B cell (primary cell): ENCODE measurements around the gene GNA12. TPM values are rescaled to one million over a fixed set of nuclear protein-coding genes. Genes with fewer than 3 reads are reported as not detected.
A peak's percentile ranks its signal among the peaks of the same experiment; 100 is the strongest.

Experiments
- ATAC-seq: fragments of 200-7000 bp; cut with Tn5 transposase; one replicate; pipeline ENCODE4 v1.10.0; 2021; ENCODE audit warnings: low read depth, mild to moderate bottlenecking, moderate number of reproducible peaks, moderate library complexity
- CTCF ChIA-PET: fragments of 350-600 bp; sonication (Branson Sonifier 250); formaldehyde crosslinking; loops from one replicate; lab custom pipeline; 2021; ENCODE audit warnings: antibody characterized with exemption, inconsistent platforms; lab: Charles Lee
- POLR2A ChIA-PET: fragments of 350-600 bp; sonication (Branson Sonifier 250); formaldehyde crosslinking; loops from one replicate; lab custom pipeline; 2021; ENCODE audit warnings: antibody characterized with exemption; lab: Charles Lee
- DNase-seq: peaks from one replicate; pipeline ENCODE4 v3.0.0; 2013
- H2AFZ ChIP-seq: 2 replicates; pipeline ENCODE4 v1.6.1; 2012; ENCODE audit warnings: mild to moderate bottlenecking, low read depth, low read length; ENCODE audit not compliant: insufficient read depth, poor library complexity, severe bottlenecking
- H3K27ac ChIP-seq, 2 donors: 1 replicate in 1 of 2; 2 replicates in 1 of 2; pipeline ENCODE4 v1.5.1; 2012 to 2013; ENCODE audit warnings: low read length in 2 of 2, mild to moderate bottlenecking in 2 of 2, moderate library complexity in 1 of 2
- H3K27me3 ChIP-seq, 4 experiments: fragments of 200-600 bp in 1 of 4; sonication (generic) in 1 of 4; replicated peaks in 1 of 4; 1 replicate in 2 of 4; 2 replicates in 2 of 4; pipeline versions ENCODE4 v1.6.1 to v1.7.0; 2013 to 2016; ENCODE audit warnings: low read length in 3 of 4, mild to moderate bottlenecking in 2 of 4, mixed read lengths in 1 of 4, moderate library complexity in 1 of 4; ENCODE audit not compliant: insufficient read depth in 4 of 4, control insufficient read depth in 3 of 4; ENCODE audit errors: control extremely low read depth in 1 of 4
- H3K36me3 ChIP-seq, 2 experiments: replicated peaks in 1 of 2; 1 replicate in 1 of 2; 2 replicates in 1 of 2; pipeline versions ENCODE4 v1.6.1 to v1.7.1; 2013; ENCODE audit warnings: low read length in 1 of 2; ENCODE audit not compliant: insufficient read depth in 2 of 2, control insufficient read depth in 1 of 2; ENCODE audit errors: control extremely low read depth in 1 of 2, extremely low read depth in 1 of 2
- H3K4me1 ChIP-seq, 2 donors: fragments of 200-600 bp in 1 of 2; sonication (generic) in 1 of 2; 1 replicate in 1 of 2; 2 replicates in 1 of 2; pipeline versions ENCODE4 v1.5.1 to v1.6.1; 2013 to 2017; ENCODE audit warnings: low read length in 2 of 2; ENCODE audit not compliant: control insufficient read depth in 2 of 2, insufficient read depth in 2 of 2
- H3K4me2 ChIP-seq: replicated peaks from 2 replicates; pipeline ENCODE3; 2012; ENCODE audit warnings: mild to moderate bottlenecking, low read depth, low read length; ENCODE audit not compliant: poor library complexity, severe bottlenecking
- H3K4me3 ChIP-seq, 5 experiments: fragments of 200-600 bp in 1 of 5; sonication (generic) in 1 of 5; 1 replicate in 3 of 5; 2 replicates in 2 of 5; pipeline versions ENCODE4 v1.5.1 to v1.7.0; 2011 to 2016; ENCODE audit warnings: low read length in 4 of 5, mild to moderate bottlenecking in 4 of 5, low read depth in 2 of 5, control low read depth in 1 of 5, moderate library complexity in 1 of 5; ENCODE audit not compliant: insufficient read depth in 1 of 5; ENCODE audit errors: control extremely low read depth in 1 of 5, extremely low read depth in 1 of 5
- H3K79me2 ChIP-seq: fragments of 200-600 bp; sonication (generic); one replicate; pipeline ENCODE4 v1.6.0; 2016; ENCODE audit warnings: low read length; ENCODE audit not compliant: control insufficient read depth, insufficient read depth
- H3K9ac ChIP-seq: fragments of 200-600 bp; sonication (generic); 2 replicates; pipeline ENCODE4 v1.6.1; 2017; ENCODE audit warnings: mild to moderate bottlenecking, low read length, moderate library complexity
- H3K9me3 ChIP-seq, 3 donors: one replicate each; pipeline versions ENCODE4 v1.6.1 to v1.7.1; 2013; ENCODE audit warnings: low read length in 2 of 3; ENCODE audit not compliant: control insufficient read depth in 2 of 3, insufficient read depth in 1 of 3; ENCODE audit errors: control extremely low read depth in 1 of 3
- H4K20me1 ChIP-seq: 2 replicates; pipeline ENCODE4 v1.6.0; 2012; ENCODE audit warnings: mild to moderate bottlenecking, low read length; ENCODE audit not compliant: insufficient read depth, control insufficient read depth, poor library complexity, severe bottlenecking
- H3K27ac Mint-ChIP-seq: one replicate; pipeline ENCODE4 v1.8.0; 2021; ENCODE audit warnings: mixed read lengths
- H3K27me3 Mint-ChIP-seq: one replicate; pipeline ENCODE4 v1.8.0; 2021; ENCODE audit warnings: mixed read lengths
- H3K4me1 Mint-ChIP-seq: one replicate; pipeline ENCODE4 v1.8.0; 2021; ENCODE audit warnings: mixed read lengths
- H3K4me3 Mint-ChIP-seq: one replicate; pipeline ENCODE4 v1.8.0; 2021; ENCODE audit warnings: mixed read lengths
- H3K9me3 Mint-ChIP-seq: one replicate; pipeline ENCODE4 v1.8.0; 2022; ENCODE audit warnings: mixed read lengths; ENCODE audit not compliant: insufficient read depth
- CTCF ChIP-seq: fragments of 200-600 bp; IDR thresholded peaks from one replicate; pipeline ENCODE4 v1.8.0; 2022; ENCODE audit warnings: antibody characterized with exemption, mild to moderate bottlenecking
- EZH2 ChIP-seq: IDR thresholded peaks from 2 replicates; pipeline ENCODE4 v1.6.1; 2012; ENCODE audit warnings: borderline replicate concordance, low read depth, mild to moderate bottlenecking, moderate library complexity, low read length; ENCODE audit not compliant: insufficient read depth, poor library complexity, severe bottlenecking
- WGBS: methylation state at CpG from one replicate; pipeline ENCODE4 v1.1.5; 2013; ENCODE audit warnings: missing lambda C conversion rate; ENCODE audit not compliant: insufficient coverage; 5-methylcytosine and 5-hydroxymethylcytosine counted together
- intact Hi-C: fragments of 100-400 bp; cut with micrococcal nuclease; formaldehyde crosslinking; loops from one replicate; pipeline ENCODE4 v1.10.0; 2022
- polyA plus RNA-seq: library from polyadenylated mRNA; depleted of rRNA; stranded (reverse); fragments of >200 nt; gene quantifications from 2 replicates; pipeline ENCODE4 v1.2.3, GENCODE V29; 2012
- total RNA-seq, 2 donors: library from RNA; stranded (reverse); fragments of 120-200 nt in 1 of 2; gene quantifications; 1 replicate in 1 of 2; 2 replicates in 1 of 2; pipeline versions ENCODE4 v1.2.3 to v1.2.4, GENCODE V29; 2013 to 2022

Gene GNA12
- total and polyA plus RNA-seq, 2 donors (not counting 1 experiment from before 2014, with no cell fraction given) = 34.6 to 110 TPM

GRCh38 chr7:2800220-2800930, 43.7 kb downstream of the GNA12 start:
- DNase-seq = no peak
- Histone ChIP-seq H3K9ac (no peak overlapping the region), H3K79me2 (peaks cover 87% of the 10 kb centered on the region), H3K4me2 (no peak overlapping the region), H3K4me1 (peaks cover 23 to 24% of the 10 kb centered on the region in 2 donors), H4K20me1 (peaks cover 84% of the 10 kb centered on the region), H3K9me3 (no peaks in the 10 kb centered on the region), H3K27ac (no peak overlapping the region), H2AFZ (no peak overlapping the region), H3K27me3 (no peaks in the 10 kb centered on the region), H3K36me3 (no peaks in the 10 kb centered on the region), H3K4me3 (no peak overlapping the region)
- TF ChIP-seq EZH2 (no peak), CTCF (no peak)
- 88% methylated on average over 9 of the region's 14 CpGs for WGBS
- POLR2A ChIA-PET = no interaction called here
- Mint-ChIP-seq H3K4me3 (no peak overlapping the region), H3K9me3 (no peaks in the 10 kb centered on the region), H3K4me1 (peaks cover 65% of the 10 kb centered on the region), H3K27ac (peak overlapping the region; percentile 5), H3K27me3 (no peaks in the 10 kb centered on the region)
- CTCF ChIA-PET = interaction anchor here (0.9 kb wide), 1 partner anchor 22 kb away, joined by 3 read pairs; no protein-coding TSS in a partner anchor
- intact Hi-C loops = no loop called here
- no peak for ATAC-seq

- Histone ChIP-seq H3K79me2 (peaks cover 76% of the 10 kb centered on the region), H3K9ac (no peak overlapping the region), H3K27me3 (no peaks in the 10 kb centered on the region), H3K36me3 (peaks cover 3 to 11% of the 10 kb centered on the region in 2 experiments), H3K27ac (no peak overlapping the region), H3K4me1 (peaks cover 23 to 24% of the 10 kb centered on the region in 2 donors), H3K9me3 (no peaks in the 10 kb centered on the region), H3K4me2 (peak overlapping the region; percentile 30), H4K20me1 (peaks cover 75% of the 10 kb centered on the region), H3K4me3 (no peak overlapping the region), H2AFZ (no peak overlapping the region)
- TF ChIP-seq CTCF (no peak), EZH2 (no peak)
- Mint-ChIP-seq H3K27me3 (no peaks in the 10 kb centered on the region), H3K4me1 (peaks cover 62% of the 10 kb centered on the region), H3K4me3 (no peak overlapping the region), H3K27ac (peak overlapping the region; percentile 42), H3K9me3 (no peaks in the 10 kb centered on the region)
- intact Hi-C loops = no loop called here
- DNase-seq = no peak
- ATAC-seq = no peak
- CTCF ChIA-PET = interaction anchor here (1.1 to 1.2 kb wide), 3 partner anchors 16 to 26 kb away, joined by 3 read pairs; no protein-coding TSS in a partner anchor
- POLR2A ChIA-PET = no interaction called here
- 74% methylated on average over 4 of the region's 4 CpGs for WGBS
Observed at GRCh38 chr7:2799253-2799652, 44.9 kb downstream of the GNA12 start.
